ELF-1 (cell line): ENCODE data around the gene CREBBP.

ENCODE experiments used
- DNase-seq: peaks from one replicate; pipeline ENCODE4 v3.0.0-alpha.2; 2016; ENCODE audit warnings: low read depth, low spot score

The CREBBP gene

GRCh38 chr16:3767333-3767986, 113.1 kb downstream of the CREBBP start:
- DNase-seq = no peak

GRCh38 chr16:3766177-3766576, 114.3 kb downstream of the CREBBP start:
- no peak for DNase-seq

- no peak for DNase-seq
Observed at GRCh38 chr16:3764409-3764808, 116.1 kb downstream of the CREBBP start.

- no peak for DNase-seq
Observed at GRCh38 chr16:3762107-3762750, 118.3 kb downstream of the CREBBP start.

GRCh38 chr16:3761375-3762106, 119.0 kb downstream of the CREBBP start:
- DNase-seq = peak; percentile 59

GRCh38 chr16:3760518-3760917, 120.0 kb downstream of the CREBBP start:
- DNase-seq = no peak

GRCh38 chr16:3759736-3760135, 120.8 kb downstream of the CREBBP start:
- no peak for DNase-seq

- no peak for DNase-seq
Observed at GRCh38 chr16:3756113-3756512, 124.4 kb downstream of the CREBBP start.

- DNase-seq = no peak
Observed at GRCh38 chr16:3755249-3755648, 125.3 kb downstream of the CREBBP start.

- DNase-seq = no peak
Observed at GRCh38 chr16:3754772-3755171, 125.7 kb downstream of the CREBBP start.

GRCh38 chr16:3754081-3754703, 126.3 kb downstream of the CREBBP start:
- DNase-seq = no peak

GRCh38 chr16:3752984-3753383, 127.5 kb downstream of the CREBBP start:
- no peak for DNase-seq

- DNase-seq = no peak
Observed at GRCh38 chr16:3751878-3752277, 128.6 kb downstream of the CREBBP start.

- DNase-seq = no peak
Observed at GRCh38 chr16:3748307-3748706, 132.2 kb downstream of the CREBBP start.

GRCh38 chr16:3745751-3746355, 134.7 kb downstream of the CREBBP start:
- no peak for DNase-seq

- DNase-seq = no peak
Observed at GRCh38 chr16:3744018-3744417, 136.5 kb downstream of the CREBBP start.

GRCh38 chr16:3740934-3741333, 139.6 kb downstream of the CREBBP start:
- DNase-seq = no peak

GRCh38 chr16:3740186-3740585, 140.3 kb downstream of the CREBBP start:
- no peak for DNase-seq

GRCh38 chr16:3739636-3740035, 140.9 kb downstream of the CREBBP start:
- DNase-seq = no peak

GRCh38 chr16:3738541-3738940, 142.0 kb downstream of the CREBBP start:
- DNase-seq = no peak

GRCh38 chr16:3738128-3738527, 142.4 kb downstream of the CREBBP start:
- DNase-seq = no peak

GRCh38 chr16:3737181-3737580, 143.3 kb downstream of the CREBBP start:
- DNase-seq = peak; percentile 93
